MM.1S (cell line): Measurements from ENCODE around the gene DISP3.

ENCODE experiments used
- DNase-seq: peaks from one replicate; pipeline ENCODE4 v3.0.0-alpha.2; 2015
- H2AFZ ChIP-seq: fragments of 300-600 bp; sonication (generic); 2 replicates; pipeline ENCODE4 v1.6.0; 2016; ENCODE audit warnings: antibody characterized with exemption, low read length
- H3F3A ChIP-seq: fragments of 300-600 bp; sonication (generic); 2 replicates; pipeline ENCODE4 v1.6.1; 2016; ENCODE audit warnings: mild to moderate bottlenecking, antibody characterized with exemption, low read length, moderate library complexity, mixed read lengths; ENCODE audit not compliant: insufficient read depth
- H3K27ac ChIP-seq: fragments of 300-600 bp; sonication (generic); 2 replicates; pipeline ENCODE4 v1.5.1; 2016; ENCODE audit warnings: mild to moderate bottlenecking, low read length
- H3K27me3 ChIP-seq: fragments of 300-600 bp; sonication (generic); replicated peaks from 2 replicates; pipeline ENCODE4 v1.6.0; 2016; ENCODE audit warnings: low read length; ENCODE audit not compliant: insufficient read depth
- H3K36me3 ChIP-seq: fragments of 300-600 bp; sonication (generic); replicated peaks from 2 replicates; pipeline ENCODE4 v1.6.1; 2016; ENCODE audit warnings: mild to moderate bottlenecking, low read length, mixed read lengths; ENCODE audit not compliant: insufficient read depth
- H3K4me1 ChIP-seq: fragments of 300-600 bp; sonication (generic); 2 replicates; pipeline ENCODE4 v1.6.1; 2016; ENCODE audit warnings: low read length, mixed read lengths
- H3K4me2 ChIP-seq: fragments of 300-600 bp; sonication (generic); 2 replicates; pipeline ENCODE4 v1.6.0; 2016; ENCODE audit warnings: low read depth, low read length
- H3K4me3 ChIP-seq: fragments of 300-600 bp; sonication (generic); 2 replicates; pipeline ENCODE4 v1.5.1; 2016; ENCODE audit warnings: low read length, mixed read lengths
- H3K79me2 ChIP-seq: fragments of 300-600 bp; sonication (generic); 2 replicates; pipeline ENCODE4 v1.6.1; 2016; ENCODE audit warnings: mixed run types, low read length, mixed read lengths
- H3K9ac ChIP-seq: fragments of 300-600 bp; sonication (generic); 2 replicates; pipeline ENCODE4 v1.6.1; 2016; ENCODE audit warnings: low read length, mixed read lengths
- H3K9me2 ChIP-seq: fragments of 300-600 bp; sonication (generic); replicated peaks from 2 replicates; pipeline ENCODE4 v1.6.1; 2016; ENCODE audit warnings: mild to moderate bottlenecking, low read length, mixed read lengths; ENCODE audit not compliant: insufficient read depth
- H3K9me3 ChIP-seq: fragments of 300-600 bp; sonication (generic); replicated peaks from 2 replicates; pipeline ENCODE4 v1.6.1; 2016; ENCODE audit warnings: mild to moderate bottlenecking, low read length, mixed read lengths; ENCODE audit not compliant: insufficient read depth
- H4K20me1 ChIP-seq: fragments of 300-600 bp; sonication (generic); 2 replicates; pipeline ENCODE4 v1.6.1; 2016; ENCODE audit warnings: mild to moderate bottlenecking, low read length, moderate library complexity, mixed read lengths; ENCODE audit not compliant: insufficient read depth
- EZH2 ChIP-seq: fragments of 300-600 bp; sonication (generic); optimal IDR thresholded peaks from 2 replicates; pipeline ENCODE3; 2017; ENCODE audit warnings: low read depth, mild to moderate bottlenecking, antibody characterized with exemption, low read length, mixed read lengths
- EZH2phosphoT487 ChIP-seq: fragments of 300-600 bp; sonication (generic); IDR thresholded peaks from 2 replicates; pipeline ENCODE4 v1.6.1; 2018; ENCODE audit warnings: antibody characterized with exemption, low read length
- TF ChIP-seq, protein P1 (sequence below): fragments of 300-600 bp; sonication (generic); IDR thresholded peaks from 2 replicates; pipeline ENCODE4 v1.5.1; 2016; ENCODE audit warnings: antibody characterized with exemption, low read length, mixed read lengths

The DISP3 gene

DNA sequence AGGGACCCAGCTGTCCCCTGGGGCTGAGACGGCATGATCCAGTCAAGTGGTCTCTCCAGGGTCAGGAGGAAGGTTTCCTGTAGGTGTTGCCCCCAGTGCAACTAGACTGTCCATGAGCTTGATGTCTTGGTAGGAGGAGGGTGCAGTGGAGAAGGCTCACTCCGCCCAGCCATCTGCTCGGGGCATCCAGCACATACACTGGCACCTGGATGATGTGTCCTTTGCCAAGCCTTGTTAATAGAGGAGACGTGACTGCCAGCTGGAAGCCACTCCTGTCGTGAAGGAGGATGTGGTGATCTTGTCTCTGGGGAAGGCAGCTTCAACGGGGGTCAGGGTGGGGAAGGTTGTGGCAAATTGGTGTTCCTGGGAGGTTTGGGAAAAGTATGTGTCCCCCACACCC is 6.2 kb downstream of the DISP3 start:
- Histone ChIP-seq H3K9me2 (no peaks in the 10 kb centered on the region), H3K36me3 (no peaks in the 10 kb centered on the region), H3K9ac (no peak overlapping the region), H3K4me1 (no peaks in the 10 kb centered on the region), H3K9me3 (no peaks in the 10 kb centered on the region), H4K20me1 (no peaks in the 10 kb centered on the region), H3K27me3 (peaks cover 80% of the 10 kb centered on the region), H2AFZ (no peak overlapping the region), H3K4me3 (no peak overlapping the region), H3F3A (no peaks in the 10 kb centered on the region), H3K27ac (no peak overlapping the region), H3K4me2 (no peak overlapping the region), H3K79me2 (no peaks in the 10 kb centered on the region)
- DNase-seq = no peak
- no peak for TF ChIP-seq EZH2phosphoT487
- TF ChIP-seq EZH2 = no peak

GRCh38 chr1:11486231-11487009 is 7.5 kb downstream of the DISP3 start:
- Histone ChIP-seq H3K4me2 (no peak overlapping the region), H3K4me3 (no peak overlapping the region), H3F3A (no peaks in the 10 kb centered on the region), H3K79me2 (no peaks in the 10 kb centered on the region), H2AFZ (no peak overlapping the region), H3K9me3 (no peaks in the 10 kb centered on the region), H3K27ac (no peak overlapping the region), H3K9ac (no peak overlapping the region), H3K4me1 (no peaks in the 10 kb centered on the region), H3K36me3 (no peaks in the 10 kb centered on the region), H4K20me1 (no peaks in the 10 kb centered on the region), H3K27me3 (peaks cover 84% of the 10 kb centered on the region), H3K9me2 (no peaks in the 10 kb centered on the region)
- no peak for DNase-seq
- TF ChIP-seq, protein P1, sequence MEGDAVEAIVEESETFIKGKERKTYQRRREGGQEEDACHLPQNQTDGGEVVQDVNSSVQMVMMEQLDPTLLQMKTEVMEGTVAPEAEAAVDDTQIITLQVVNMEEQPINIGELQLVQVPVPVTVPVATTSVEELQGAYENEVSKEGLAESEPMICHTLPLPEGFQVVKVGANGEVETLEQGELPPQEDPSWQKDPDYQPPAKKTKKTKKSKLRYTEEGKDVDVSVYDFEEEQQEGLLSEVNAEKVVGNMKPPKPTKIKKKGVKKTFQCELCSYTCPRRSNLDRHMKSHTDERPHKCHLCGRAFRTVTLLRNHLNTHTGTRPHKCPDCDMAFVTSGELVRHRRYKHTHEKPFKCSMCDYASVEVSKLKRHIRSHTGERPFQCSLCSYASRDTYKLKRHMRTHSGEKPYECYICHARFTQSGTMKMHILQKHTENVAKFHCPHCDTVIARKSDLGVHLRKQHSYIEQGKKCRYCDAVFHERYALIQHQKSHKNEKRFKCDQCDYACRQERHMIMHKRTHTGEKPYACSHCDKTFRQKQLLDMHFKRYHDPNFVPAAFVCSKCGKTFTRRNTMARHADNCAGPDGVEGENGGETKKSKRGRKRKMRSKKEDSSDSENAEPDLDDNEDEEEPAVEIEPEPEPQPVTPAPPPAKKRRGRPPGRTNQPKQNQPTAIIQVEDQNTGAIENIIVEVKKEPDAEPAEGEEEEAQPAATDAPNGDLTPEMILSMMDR = no peak
- TF ChIP-seq EZH2 (no peak), EZH2phosphoT487 (no peak)

GRCh38 chr1:11487196-11487751 is 8.3 kb downstream of the DISP3 start:
- no peak overlapping the region for H3K4me2 ChIP-seq
- no peak overlapping the region for H3K9ac ChIP-seq
- no peaks in the 10 kb centered on the region for H3K79me2 ChIP-seq
- no peaks in the 10 kb centered on the region for H3F3A ChIP-seq
- no peaks in the 10 kb centered on the region for H3K36me3 ChIP-seq
- TF ChIP-seq EZH2phosphoT487 = no peak
- TF ChIP-seq EZH2 = no peak
- TF ChIP-seq, protein P1 = no peak
- no peak for DNase-seq
- H3K4me3 ChIP-seq = no peak overlapping the region
- peaks cover 81% of the 10 kb centered on the region for H3K27me3 ChIP-seq
- H2AFZ ChIP-seq = no peak overlapping the region
- no peaks in the 10 kb centered on the region for H3K4me1 ChIP-seq
- no peaks in the 10 kb centered on the region for H3K9me3 ChIP-seq
- no peaks in the 10 kb centered on the region for H4K20me1 ChIP-seq
- H3K27ac ChIP-seq = no peak overlapping the region
- no peaks in the 10 kb centered on the region for H3K9me2 ChIP-seq
